ENCODE measurements around the gene RELN. TPM values are rescaled to one million over a fixed set of nuclear protein-coding genes. Genes with fewer than 3 reads are reported as not detected.

Gene RELN
- total and polyA plus RNA-seq, 8 donors, result 0.08 to 1.4 (median 0.64) TPM

DNA sequence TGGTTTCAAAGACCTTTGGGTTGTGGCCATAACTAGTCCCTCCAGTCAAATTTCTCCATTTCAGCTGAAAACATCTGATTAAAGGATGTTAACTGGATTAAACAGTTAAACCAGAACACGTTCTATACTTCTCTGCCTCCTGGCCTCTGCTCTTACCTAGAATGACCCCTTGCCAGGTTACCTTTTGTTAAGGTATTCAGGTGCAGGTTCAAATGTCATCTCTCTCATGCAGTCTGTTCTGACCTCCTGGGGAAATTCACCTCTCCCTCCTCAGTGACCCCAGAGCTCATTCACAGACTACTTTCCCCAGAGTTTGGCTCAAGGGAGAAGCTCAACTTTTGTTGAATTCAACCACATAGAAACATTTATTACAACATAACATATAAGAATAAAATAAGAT is 67.8 kb downstream of the RELN start:
- Histone ChIP-seq H3K4me3 (no peak overlapping the region), H3K27me3 (no peaks in the 10 kb centered on the region), H3K27ac (no peak overlapping the region), H3K36me3 (no peaks in the 10 kb centered on the region), H3K9me3 (no peaks in the 10 kb centered on the region), H3K4me1 (no peaks in the 10 kb centered on the region)
- DNase-seq (no peak), ATAC-seq (no peak), FAIRE-seq (no peak)
- TF ChIP-seq, protein P1, sequence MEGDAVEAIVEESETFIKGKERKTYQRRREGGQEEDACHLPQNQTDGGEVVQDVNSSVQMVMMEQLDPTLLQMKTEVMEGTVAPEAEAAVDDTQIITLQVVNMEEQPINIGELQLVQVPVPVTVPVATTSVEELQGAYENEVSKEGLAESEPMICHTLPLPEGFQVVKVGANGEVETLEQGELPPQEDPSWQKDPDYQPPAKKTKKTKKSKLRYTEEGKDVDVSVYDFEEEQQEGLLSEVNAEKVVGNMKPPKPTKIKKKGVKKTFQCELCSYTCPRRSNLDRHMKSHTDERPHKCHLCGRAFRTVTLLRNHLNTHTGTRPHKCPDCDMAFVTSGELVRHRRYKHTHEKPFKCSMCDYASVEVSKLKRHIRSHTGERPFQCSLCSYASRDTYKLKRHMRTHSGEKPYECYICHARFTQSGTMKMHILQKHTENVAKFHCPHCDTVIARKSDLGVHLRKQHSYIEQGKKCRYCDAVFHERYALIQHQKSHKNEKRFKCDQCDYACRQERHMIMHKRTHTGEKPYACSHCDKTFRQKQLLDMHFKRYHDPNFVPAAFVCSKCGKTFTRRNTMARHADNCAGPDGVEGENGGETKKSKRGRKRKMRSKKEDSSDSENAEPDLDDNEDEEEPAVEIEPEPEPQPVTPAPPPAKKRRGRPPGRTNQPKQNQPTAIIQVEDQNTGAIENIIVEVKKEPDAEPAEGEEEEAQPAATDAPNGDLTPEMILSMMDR (IDR thresholded peaks at IDR 0.05), result no peak
- intact Hi-C loops (cut with DNase I), result no loop called here
- WGBS, 2 donors, result 66 to 73% methylated on average over 1 of the region's 1 CpG

DNA sequence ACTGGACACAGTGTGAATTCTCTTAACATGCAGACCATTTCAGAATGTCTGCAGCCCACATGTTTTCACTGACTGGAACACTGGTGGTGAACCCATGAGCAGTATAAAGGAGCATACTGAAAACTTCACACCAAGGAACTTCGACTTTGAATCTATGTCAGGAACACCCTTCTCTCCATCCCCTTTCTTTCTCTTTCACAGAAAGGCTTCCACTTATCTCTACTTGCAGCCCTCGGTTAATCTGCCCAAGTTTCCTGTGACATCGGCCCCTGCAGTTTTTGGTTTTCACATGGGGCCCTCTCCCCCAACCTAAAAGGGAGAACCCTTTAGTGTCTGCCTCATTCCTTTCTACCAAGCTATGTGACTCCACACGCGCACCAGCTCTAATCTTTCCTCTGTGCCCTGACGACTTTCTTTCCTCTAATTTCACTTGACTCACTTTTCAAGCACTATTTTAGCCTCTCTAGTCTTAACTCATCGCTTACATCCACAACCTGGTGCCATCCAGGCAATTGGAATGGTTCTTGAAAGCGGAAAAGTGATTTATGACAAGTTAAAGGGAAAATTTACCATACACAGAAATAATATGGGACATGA is 70.1 kb downstream of the RELN start:
- Histone ChIP-seq H3K9me3 (no peaks in the 10 kb centered on the region), H3K4me1 (no peaks in the 10 kb centered on the region), H3K27me3 (no peaks in the 10 kb centered on the region), H3K4me3 (no peak overlapping the region), H3K36me3 (no peaks in the 10 kb centered on the region), H3K27ac (no peak overlapping the region)
- intact Hi-C loops (cut with DNase I), result no loop called here
- 68 to 70% methylated on average over 8 of the region's 8 CpGs for WGBS, 2 donors
- TF ChIP-seq, protein P1 (IDR thresholded peaks at IDR 0.05), result no peak
- ATAC-seq (no peak), DNase-seq (no peak), FAIRE-seq (no peak)

DNA sequence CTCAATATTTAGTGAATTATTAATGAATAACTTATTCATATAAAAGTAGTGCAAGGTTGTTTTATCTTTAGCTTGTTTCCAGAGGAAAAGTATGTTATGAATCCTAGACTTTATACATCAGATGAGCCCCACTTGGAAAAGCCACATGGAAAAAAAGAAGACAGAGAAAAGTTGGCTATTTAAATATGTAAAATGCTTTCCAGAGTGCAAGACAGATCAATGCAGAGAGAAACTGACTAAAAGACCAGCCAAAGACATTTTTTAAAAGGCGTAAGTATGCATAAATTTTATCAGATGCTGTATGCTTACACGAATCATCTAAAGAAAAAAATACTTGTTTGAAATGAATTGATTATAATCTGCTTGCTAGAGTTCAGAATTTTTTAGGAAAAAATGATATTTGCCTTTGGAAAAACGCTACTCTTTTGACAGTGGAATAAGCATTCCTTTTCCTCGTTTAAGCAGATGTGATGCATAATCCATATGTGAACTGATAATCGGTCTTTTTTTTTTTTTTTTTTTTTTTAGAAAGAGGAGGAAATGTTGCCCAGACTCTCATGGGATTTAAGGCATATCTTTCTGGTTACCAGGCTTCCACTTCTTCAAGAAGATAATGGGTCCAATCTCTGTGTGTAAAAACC is 70.7 kb downstream of the RELN start:
- whole genome bisulfite sequencing, 2 donors, result 27 to 34% methylated on average over 5 of the region's 5 CpGs
- TF ChIP-seq, protein P1 (IDR thresholded peaks at IDR 0.05), result no peak
- H3K4me1 ChIP-seq, result no peaks in the 10 kb centered on the region
- no peak overlapping the region for H3K4me3 ChIP-seq
- H3K9me3 ChIP-seq, result no peaks in the 10 kb centered on the region
- H3K27ac ChIP-seq, result no peak overlapping the region
- FAIRE-seq (no peak), DNase-seq (no peak), ATAC-seq (no peak)
- intact Hi-C loops (cut with DNase I), result no loop called here
- no peaks in the 10 kb centered on the region for H3K36me3 ChIP-seq
- H3K27me3 ChIP-seq, result no peaks in the 10 kb centered on the region

DNA sequence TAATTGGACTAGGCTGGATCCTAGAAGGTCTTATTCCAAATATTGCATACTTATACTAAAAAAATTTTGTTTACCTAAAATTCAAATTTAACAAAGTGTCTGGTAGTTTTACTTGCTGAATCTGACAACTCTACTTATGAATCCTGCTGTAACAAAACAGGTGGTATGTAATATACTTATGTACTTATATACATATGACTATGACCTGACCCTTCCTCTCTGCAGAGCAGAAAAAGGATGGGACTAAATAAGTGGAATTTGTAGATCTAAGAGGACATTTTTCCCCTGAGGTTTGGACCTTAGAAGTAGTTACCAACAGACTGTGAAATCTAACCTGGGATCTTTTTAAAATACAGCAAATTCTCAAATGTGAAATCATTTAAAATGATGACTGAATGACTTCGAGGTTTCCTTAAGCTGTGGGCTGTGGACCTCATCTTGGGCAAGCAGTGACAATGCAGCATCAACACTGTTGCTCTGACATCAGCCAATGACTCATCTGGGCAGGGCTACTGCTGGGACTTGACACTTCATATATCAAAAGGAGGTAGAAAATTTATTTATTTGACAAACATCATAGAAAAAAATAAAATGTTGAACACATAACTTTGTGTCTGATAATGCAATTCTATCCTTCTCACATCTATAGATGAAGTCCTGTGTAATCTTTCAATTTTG is 73.6 kb downstream of the RELN start:
- no peak for FAIRE-seq
- 46 to 62% methylated on average over 1 of the region's 1 CpG for WGBS, 2 donors

More for the DNA sequence above, 73.6 kb downstream of the RELN start:
- TF ChIP-seq, protein P1 (IDR thresholded peaks at IDR 0.05), result no peak
- Histone ChIP-seq H3K9me3 (no peaks in the 10 kb centered on the region), H3K36me3 (no peaks in the 10 kb centered on the region), H3K27ac (no peak overlapping the region), H3K4me1 (no peaks in the 10 kb centered on the region), H3K4me3 (no peak overlapping the region), H3K27me3 (no peaks in the 10 kb centered on the region)
- DNase-seq, result no peak
- intact Hi-C loops (cut with DNase I), result no loop called here
- no peak for ATAC-seq

All from pancreas (tissue), 10 donors.